GM19452 (cell line): Measurements from ENCODE around the gene FAM151A.

ENCODE experiments used
- ATAC-seq: cut with Tn5 transposase; IDR thresholded peaks from one replicate; pipeline ENCODE4 v1.9.1; 2021; ENCODE audit not compliant: unreplicated experiment

The FAM151A gene

DNA sequence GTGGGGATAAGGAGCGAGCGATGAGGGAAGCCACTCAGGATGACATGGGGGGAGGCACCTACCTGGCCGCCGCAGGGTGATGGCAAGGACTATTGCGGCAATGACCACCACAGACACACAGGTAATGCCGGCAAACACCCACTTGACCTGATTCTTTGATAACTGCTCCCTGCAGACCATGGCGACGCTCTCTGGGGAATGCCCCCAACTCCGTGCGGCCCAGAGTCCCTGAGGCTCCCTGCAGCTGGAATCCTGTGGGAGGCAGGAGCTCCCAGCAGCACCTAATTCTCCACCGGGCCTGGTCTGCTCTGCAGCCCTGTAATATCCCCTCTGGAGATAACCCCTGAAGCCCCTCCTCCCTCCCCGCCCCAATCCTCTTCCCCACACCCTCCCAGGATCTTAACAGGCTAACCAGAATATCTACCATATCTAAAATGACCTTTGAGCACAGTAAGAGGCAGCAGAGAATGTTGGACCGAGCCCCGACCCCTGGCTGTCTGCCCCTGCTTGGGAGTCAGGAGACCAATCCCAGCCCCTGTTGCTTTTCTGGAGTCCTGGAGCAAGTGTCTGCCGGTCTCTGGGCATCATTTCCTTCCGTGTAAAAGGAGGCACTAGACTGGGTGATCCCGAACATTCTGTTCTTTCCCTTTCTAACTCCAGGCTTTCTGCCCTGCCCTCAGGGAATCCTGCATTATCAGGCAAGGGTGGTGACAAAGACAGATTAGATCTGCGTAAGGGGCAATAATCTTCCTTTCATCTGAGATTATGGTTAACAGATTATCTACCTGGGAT lies at the start of gene FAM151A:
FAM151A (minus strand) TSS at position 310 of the 792 bp plus-strand sequence; CDS start at position 180, 130 bp downstream.
- ATAC-seq = no peak

DNA sequence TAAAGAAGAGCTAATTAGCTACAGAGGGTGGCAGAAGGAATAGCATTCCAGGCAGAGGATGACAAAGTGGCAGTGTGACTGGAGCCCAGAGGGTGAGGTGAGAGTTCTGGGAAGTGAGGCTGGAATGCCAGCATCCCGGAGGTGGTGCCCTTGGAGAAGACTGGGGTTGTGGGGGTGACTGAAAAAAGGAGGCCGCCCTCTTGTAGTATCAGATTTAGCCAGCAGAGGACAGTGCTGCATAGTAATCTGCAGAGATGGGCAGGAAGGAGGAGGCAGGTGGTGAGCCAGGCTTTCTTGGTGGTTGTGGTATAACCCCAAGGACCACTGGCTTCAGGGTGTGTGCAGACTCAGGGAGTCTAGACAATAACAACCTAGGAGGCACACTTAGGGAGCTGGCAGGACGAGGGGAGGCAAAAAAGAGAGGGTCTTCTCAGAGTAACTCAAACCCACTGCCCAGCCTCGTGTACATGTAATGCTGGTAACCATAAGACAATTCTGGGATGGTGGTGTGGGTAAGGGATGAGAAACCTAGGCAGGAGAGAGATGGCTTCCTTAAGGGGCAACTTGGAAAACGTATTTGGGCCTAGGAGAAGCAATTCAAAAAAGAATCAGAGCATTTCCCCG lies 48.8 kb upstream of the FAM151A start:
- ATAC-seq = no peak

GRCh38 chr1:54668567-54668966 lies 45.2 kb upstream of the FAM151A start:
- no peak for ATAC-seq

- ATAC-seq = no peak
These were observed 44.5 kb upstream of the FAM151A start for GRCh38 chr1:54667797-54668196.

DNA sequence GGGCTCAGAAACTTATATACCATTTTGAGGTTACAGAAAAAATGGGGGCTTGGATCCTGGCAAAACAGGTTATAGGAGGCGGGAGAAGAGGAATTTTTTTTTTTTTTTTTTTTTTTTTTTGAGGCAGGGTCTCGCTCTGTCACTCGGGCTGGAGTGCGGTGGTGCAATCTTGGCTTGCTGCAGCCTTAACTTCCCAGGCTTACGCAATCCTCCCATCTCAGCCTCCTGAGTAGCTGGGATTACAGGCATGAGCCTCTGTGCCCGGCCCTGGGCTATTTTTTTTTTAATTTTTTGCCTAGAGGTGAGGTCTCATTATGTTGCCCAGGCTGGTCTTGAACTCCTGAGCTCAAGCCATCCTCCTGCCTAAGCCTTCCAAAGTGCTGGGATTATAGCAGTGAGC lies 43.0 kb upstream of the FAM151A start:
- ATAC-seq = no peak

DNA sequence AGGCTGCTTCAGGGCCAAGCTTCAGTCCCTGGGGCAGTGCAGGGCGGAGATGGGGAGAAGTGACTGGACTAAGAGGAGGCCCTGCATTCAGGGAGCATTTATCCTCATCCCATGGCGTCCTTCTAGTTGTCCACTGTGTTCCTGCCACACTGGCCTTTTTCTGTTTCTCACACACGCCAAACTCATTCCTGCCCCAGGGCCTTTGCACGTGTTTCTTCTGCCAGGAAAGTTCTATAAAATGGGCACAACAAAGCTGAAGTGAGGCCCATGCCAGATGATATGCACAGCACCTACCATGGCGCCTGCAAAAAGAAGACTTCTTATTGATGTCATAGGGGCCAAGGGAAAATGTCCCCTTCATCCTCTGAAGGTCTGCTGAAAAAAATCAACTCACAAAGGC lies 42.5 kb upstream of the FAM151A start:
- ATAC-seq = no peak

GRCh38 chr1:54664364-54664763 lies 41.0 kb upstream of the FAM151A start:
- ATAC-seq = no peak

- ATAC-seq = no peak
These were observed 40.4 kb upstream of the FAM151A start for GRCh38 chr1:54663725-54664124.

- no peak for ATAC-seq
These were observed 35.0 kb upstream of the FAM151A start for GRCh38 chr1:54658164-54658913.

- no peak for ATAC-seq
These were observed 29.7 kb upstream of the FAM151A start for GRCh38 chr1:54653036-54653435.

DNA sequence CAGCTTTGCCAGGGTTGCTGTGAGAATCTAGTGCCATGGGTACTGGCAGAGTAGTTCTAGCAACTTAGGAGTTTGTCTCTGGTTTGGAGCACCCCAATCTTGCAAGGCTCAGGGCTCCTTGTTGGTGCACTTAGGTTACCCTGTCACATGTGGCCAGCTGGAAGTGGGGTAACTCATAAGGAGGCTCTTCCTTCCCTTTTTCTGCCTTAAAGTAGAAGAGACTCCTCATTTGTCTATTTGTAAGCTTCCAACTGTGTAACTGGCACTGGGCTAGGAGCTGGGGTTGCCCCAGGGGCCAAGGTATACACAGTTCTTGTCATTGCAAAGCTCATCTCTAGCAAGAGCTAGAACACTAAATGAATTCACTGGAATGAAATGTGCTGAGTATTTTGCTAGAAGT lies 28.8 kb upstream of the FAM151A start:
- ATAC-seq = no peak

GRCh38 chr1:54651608-54652007 lies 28.3 kb upstream of the FAM151A start:
- ATAC-seq = no peak

- no peak for ATAC-seq
These were observed 27.1 kb upstream of the FAM151A start for GRCh38 chr1:54650417-54650816.

DNA sequence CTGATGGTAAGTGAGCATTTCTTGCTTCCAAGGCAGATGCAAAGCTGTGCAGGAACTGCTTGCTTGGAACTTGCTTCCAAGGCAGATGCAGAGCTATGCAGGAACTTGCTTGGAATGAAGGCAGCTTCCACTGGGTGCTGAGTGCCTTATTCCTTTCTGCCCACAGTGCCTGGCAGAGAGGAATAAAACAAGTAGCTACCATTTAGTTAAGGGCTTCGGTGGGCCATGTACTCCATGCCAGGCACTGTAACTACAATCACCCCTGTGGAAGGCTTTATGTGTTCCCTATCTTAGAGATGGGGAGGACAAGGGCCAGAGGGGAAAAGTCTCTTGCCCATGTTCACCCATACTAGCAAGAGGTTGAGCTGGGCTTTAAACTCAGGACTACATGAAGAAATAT lies 26.6 kb upstream of the FAM151A start:
- no peak for ATAC-seq

- no peak for ATAC-seq
These were observed 26.0 kb upstream of the FAM151A start for GRCh38 chr1:54649130-54649898.

DNA sequence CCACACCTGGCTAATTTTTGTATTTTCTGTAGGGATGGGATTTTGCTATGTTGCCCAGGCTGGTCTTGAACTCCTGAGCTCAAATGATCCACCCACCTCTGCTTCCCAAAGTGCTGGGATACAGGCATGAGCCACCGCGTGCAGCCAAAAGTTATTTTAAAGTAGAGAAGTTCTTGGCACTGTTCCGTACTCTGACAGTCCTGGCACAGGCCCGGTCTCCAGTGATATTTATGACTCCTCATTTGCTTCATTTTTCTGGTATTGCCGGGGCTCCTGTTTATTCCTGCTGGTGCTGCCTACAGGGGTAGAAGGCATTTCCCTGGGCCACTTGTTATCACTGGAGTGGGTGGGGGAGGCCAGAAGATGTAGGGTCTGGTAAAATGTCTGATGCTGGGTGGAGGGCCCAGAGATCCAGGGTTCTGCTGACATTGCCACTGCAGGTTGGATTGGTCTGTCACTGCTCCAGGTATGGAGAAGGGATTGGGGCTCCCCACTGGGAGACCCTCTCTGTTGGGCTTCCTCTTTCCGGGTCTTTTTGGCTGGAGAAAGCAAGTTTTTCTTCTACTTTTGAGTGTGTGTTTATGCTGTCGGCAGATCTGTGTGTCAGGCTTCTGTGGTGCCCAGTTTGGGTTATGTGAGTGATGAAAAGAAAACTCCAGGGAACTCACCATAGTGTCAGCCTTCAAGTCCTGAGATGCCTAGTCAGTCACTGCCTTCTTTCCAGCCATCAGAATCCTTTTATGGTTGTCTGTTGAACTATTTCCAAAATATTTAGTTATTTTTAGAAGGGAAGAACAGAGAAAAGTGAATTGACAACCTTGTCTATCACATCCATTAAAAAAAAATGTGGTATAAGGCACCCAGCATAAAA lies 22.7 kb upstream of the FAM151A start:
- no peak for ATAC-seq

GRCh38 chr1:54643736-54644135 lies 20.4 kb upstream of the FAM151A start:
- ATAC-seq = no peak

DNA sequence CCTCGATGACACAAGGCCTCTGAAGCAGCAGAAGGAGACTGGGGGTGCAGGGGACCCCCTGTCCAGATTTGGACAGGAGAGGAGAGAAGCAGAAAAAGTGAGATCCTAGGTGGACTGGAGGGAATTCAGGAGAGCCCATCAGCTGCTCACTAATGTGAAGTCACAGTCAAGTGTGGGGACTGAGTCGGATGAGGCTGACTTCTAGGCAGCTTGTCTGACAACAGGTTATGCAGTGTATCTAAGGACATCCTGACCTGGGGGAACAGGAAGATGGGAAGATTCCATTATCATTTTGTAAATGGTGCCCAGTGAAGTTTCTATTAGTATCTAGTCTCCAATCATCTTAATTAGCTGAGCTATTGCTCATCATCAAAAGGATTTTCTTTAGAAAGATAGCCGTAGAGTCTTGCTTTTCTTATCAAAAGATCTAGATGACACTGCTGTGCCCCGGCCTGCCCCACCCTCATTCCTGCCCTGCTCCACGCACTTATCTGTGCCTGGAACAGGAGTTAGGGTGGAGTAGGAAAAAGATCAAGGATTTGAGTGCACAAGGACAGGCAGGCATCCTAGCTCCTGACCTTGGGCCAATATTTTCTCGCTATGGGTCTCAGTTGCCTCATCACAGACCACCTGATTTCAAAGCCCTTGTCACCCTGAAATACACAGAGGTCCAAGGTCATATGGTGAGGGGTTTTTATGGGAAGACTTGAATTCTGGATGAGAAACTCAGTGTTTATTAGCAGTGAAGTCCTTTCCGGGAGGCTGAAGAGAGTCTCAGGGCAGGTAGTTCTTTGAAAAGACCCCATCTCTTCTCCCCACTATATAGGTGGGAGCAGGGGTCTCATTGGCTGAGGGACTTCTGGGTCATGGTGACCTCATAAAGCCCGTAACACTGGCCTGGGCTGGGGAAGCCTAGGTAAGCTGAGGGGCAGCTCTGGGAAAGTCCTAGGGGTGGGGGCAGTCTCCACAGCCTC lies 17.8 kb upstream of the FAM151A start, which contains the start of gene MROH7:
MROH7 (plus strand) TSS at position 924 of the 974 bp plus-strand sequence. CDS start 11,141 bp downstream, outside the sequence.
- no peak for ATAC-seq

- ATAC-seq = no peak
These were observed 17.0 kb upstream of the FAM151A start for GRCh38 chr1:54640361-54640760.
